Uterus (tissue), 4 donors: ENCODE results near the gene HEXIM1. TPM values are rescaled to one million over a fixed set of nuclear protein-coding genes. Genes with fewer than 3 reads are reported as not detected.
A peak's percentile ranks its signal among the peaks of the same experiment; 100 is the strongest.

Source experiments
- DNase-seq, 2 donors: peaks; one replicate each; pipeline ENCODE4 v3.0.0-alpha.2; 2019 to 2020
- H3K27ac ChIP-seq, 2 donors: fragments of 200-600 bp; sonication (generic); 1 replicate in 1 of 2; 2 replicates in 1 of 2; pipeline ENCODE4 v1.5.1; 2016 to 2018
- H3K27me3 ChIP-seq, 2 donors: fragments of 200-600 bp; sonication (generic); one replicate each; pipeline ENCODE4 v1.5.1; 2018 to 2019; ENCODE audit warnings: control low read depth in 1 of 2
- H3K36me3 ChIP-seq, 2 donors: fragments of 200-600 bp; sonication (generic); one replicate each; pipeline ENCODE4 v1.5.1; 2019; ENCODE audit warnings: control low read depth in 1 of 2
- H3K4me1 ChIP-seq, 2 donors: fragments of 200-600 bp; sonication (generic); one replicate each; pipeline ENCODE4 v1.5.1; 2018 to 2019; ENCODE audit warnings: control low read depth in 1 of 2
- H3K4me3 ChIP-seq, 2 donors: fragments of 200-600 bp; sonication (generic); 1 replicate in 1 of 2; 2 replicates in 1 of 2; pipeline ENCODE4 v1.5.1; 2018 to 2019; ENCODE audit warnings: mild to moderate bottlenecking in 1 of 2
- H3K9me3 ChIP-seq, 2 donors: fragments of 200-600 bp; sonication (generic); one replicate each; pipeline ENCODE4 v1.5.1; 2019; ENCODE audit warnings: control low read depth in 1 of 2
- CTCF ChIP-seq, 4 experiments: fragments of 200-600 bp in 2 of 4; fragments of 450-650 bp in 2 of 4; sonication (generic) in 2 of 4; IDR thresholded peaks; one replicate each; pipeline ENCODE4 v1.5.1; 2016 to 2019; ENCODE audit warnings: antibody characterized with exemption in 4 of 4, mild to moderate bottlenecking in 2 of 4, moderate library complexity in 1 of 4
- POLR2A ChIP-seq, 2 donors: fragments of 450-650 bp; IDR thresholded peaks; one replicate each; pipeline ENCODE4 v1.6.1; 2016; ENCODE audit warnings: antibody characterized with exemption in 2 of 2, mild to moderate bottlenecking in 1 of 2, moderate library complexity in 1 of 2
- intact Hi-C: fragments of 100-400 bp; cut with DNase I; formaldehyde crosslinking; loops from one replicate; pipeline ENCODE4 v1.15.1; 2023; ENCODE audit warnings: low total_unique reads
- total RNA-seq, 4 donors: library from RNA; depleted of rRNA in 3 of 4; stranded (reverse); fragments of >200 nt in 3 of 4; gene quantifications; one replicate each; pipeline versions ENCODE4 v1.1.0 to v1.2.4, GENCODE V29; 2014 to 2023
- donor health status: DM: yes; HTN: yes; CAD: no.

HEXIM1 gene
- total RNA-seq, 4 donors from 2014 or later, result 23.8 to 60.6 (median 26.7) TPM

- H3K27me3 ChIP-seq, result no peaks in the 10 kb centered on the region
- peaks cover 5 to 19% of the 10 kb centered on the region in 2 donors for H3K4me1 ChIP-seq
- H3K27ac ChIP-seq, result peak overlapping the region; percentile 85 to 88
- intact Hi-C loops, result no loop called here
- no peaks in the 10 kb centered on the region for H3K36me3 ChIP-seq
- H3K4me3 ChIP-seq, result peak overlapping the region in 1 of 2 donors; percentile 25
- DNase-seq, result peak; percentile 55 to 71
- no peaks in the 10 kb centered on the region for H3K9me3 ChIP-seq
- TF ChIP-seq POLR2A (IDR thresholded peaks at IDR 0.05), result no peak
- no peak for TF ChIP-seq CTCF (IDR thresholded peaks at IDR 0.05)
Observed at GRCh38 chr17:45170931-45171337, 22.7 kb downstream of the HEXIM1 start.

DNA sequence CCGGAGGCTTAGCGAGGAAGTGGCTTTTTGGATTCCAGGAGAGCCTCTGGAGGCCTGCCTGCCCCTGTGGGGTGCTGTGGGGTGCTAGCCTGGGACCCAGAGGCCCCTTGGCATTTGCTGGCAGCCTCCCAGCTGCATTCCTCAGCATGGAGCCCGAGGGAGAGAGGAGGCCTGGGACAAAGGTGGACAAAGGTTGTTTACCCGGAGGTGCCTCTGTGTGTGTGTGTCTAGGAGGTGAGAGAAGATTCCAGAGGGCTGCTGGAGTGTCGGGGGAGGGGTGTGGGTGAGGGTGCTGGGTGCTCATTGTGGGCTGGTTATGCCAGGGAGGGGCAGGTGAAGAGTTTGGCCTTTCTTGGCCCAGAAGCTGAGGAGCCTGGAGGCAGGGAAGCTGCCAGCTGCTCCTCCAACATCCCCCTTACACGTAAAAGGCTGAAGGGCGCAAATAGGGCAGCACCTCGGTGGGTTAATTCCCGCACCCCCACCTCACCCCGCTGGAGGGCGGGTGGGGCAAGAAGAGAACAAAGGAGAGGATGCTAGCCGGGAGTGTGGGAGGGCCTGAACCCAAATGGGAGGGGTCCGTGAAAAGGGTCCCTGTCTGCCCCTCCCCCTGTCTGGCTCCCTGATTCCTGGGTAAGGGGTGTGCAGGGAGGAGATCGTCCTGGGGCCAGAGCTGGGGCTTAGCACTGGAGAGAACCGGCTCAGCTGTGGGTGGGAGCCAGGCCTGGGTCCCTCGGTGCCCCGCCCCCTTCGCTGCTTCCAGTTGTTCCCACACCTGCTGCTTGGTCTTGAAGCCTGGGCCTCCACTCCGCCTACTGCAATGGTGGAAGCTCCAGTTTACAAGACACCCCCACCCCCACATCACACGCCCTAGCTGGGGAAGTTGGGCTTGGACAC is 23.3 kb downstream of the HEXIM1 start:
- Histone ChIP-seq H3K9me3 (no peaks in the 10 kb centered on the region), H3K4me3 (peak overlapping the region; percentile 25), H3K27ac (peak overlapping the region; percentile 85 to 88), H3K27me3 (no peaks in the 10 kb centered on the region), H3K36me3 (no peaks in the 10 kb centered on the region), H3K4me1 (peaks cover 5 to 19% of the 10 kb centered on the region in 2 donors)
- TF ChIP-seq CTCF (IDR thresholded peaks at IDR 0.05) (no peak), POLR2A (IDR thresholded peaks at IDR 0.05) (no peak)
- intact Hi-C loops, result no loop called here
- DNase-seq, result peak; percentile 39 to 63

GRCh38 chr17:45172232-45172540 is 23.9 kb downstream of the HEXIM1 start:
- peak overlapping the region; percentile 85 to 88 for H3K27ac ChIP-seq
- intact Hi-C loops, result no loop called here
- H3K4me3 ChIP-seq, result peak overlapping the region; percentile 25
- H3K9me3 ChIP-seq, result no peaks in the 10 kb centered on the region
- H3K4me1 ChIP-seq, result peaks cover 5 to 19% of the 10 kb centered on the region in 2 donors
- DNase-seq, result no peak
- H3K36me3 ChIP-seq, result no peaks in the 10 kb centered on the region
- no peak for TF ChIP-seq CTCF (IDR thresholded peaks at IDR 0.05)
- TF ChIP-seq POLR2A (IDR thresholded peaks at IDR 0.05), result no peak
- no peaks in the 10 kb centered on the region for H3K27me3 ChIP-seq

DNA sequence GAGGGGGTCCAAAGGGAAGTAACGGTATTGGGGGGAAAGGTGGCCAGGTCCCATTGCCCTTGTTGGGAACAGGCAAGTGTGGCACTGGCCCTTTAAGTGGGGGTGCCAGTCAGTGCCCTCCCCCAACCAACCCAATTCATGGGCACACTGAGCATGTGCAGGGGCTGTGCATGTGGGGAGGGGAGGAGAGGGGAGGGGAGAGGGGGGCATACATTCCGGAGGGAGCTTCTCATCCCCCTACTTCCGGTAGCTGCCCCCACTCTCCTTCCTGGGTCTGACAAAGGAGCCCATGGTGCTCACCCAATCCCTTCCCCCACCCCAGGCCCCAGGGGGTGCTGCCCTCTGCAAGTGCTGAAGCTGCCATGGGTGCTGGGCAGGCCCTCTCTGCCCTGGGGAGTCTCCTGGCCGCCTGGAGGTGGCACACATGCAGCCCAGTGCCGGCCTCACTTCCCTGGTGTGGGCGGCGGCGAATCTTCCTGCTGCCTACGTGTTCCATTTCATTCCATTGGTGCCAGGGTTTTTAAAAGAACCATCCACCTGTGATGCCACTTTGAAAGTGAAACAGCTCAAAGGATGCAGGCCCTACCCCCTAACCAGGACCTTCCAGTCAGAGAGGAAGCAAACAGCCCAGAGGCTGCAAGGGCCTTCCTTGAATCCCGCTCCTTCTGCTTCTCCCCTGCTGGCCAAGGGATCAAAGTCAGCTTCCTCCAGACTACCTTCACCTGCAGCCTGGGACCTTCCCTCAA is 24.4 kb downstream of the HEXIM1 start:
- no peaks in the 10 kb centered on the region for H3K36me3 ChIP-seq
- H3K9me3 ChIP-seq, result no peaks in the 10 kb centered on the region
- TF ChIP-seq CTCF (IDR thresholded peaks at IDR 0.05) (no peak), POLR2A (IDR thresholded peaks at IDR 0.05) (no peak)
- peaks cover 5 to 19% of the 10 kb centered on the region in 2 donors for H3K4me1 ChIP-seq
- H3K4me3 ChIP-seq, result peak overlapping the region; percentile 25
- intact Hi-C loops, result no loop called here
- peak; percentile 66 to 78 for DNase-seq
- H3K27ac ChIP-seq, result peak overlapping the region; percentile 85 to 88
- H3K27me3 ChIP-seq, result no peaks in the 10 kb centered on the region

DNA sequence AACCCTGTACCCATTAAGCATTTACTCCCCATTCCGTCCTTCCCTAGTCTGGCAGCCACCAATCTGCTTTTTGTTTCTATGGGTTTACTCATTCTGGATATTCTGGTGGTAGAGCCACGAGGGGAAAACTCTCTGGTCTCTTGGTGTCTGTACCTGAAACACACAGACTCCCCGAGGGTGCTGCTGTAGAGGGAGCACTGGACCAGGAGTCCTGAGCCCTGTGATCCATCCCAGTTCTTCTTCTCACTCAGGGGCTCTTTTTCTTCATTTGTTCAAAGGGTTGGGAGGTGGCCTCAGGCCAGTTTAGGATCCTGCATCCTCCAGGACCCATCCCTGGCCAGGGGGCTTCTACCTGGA is 27.5 kb downstream of the HEXIM1 start:
- H3K4me3 ChIP-seq, result no peak overlapping the region
- DNase-seq, result no peak
- H3K27me3 ChIP-seq, result no peaks in the 10 kb centered on the region
- no peaks in the 10 kb centered on the region for H3K36me3 ChIP-seq
- H3K27ac ChIP-seq, result peak overlapping the region; percentile 12 to 75
- intact Hi-C loops, result no loop called here
- peaks cover 5 to 19% of the 10 kb centered on the region in 2 donors for H3K4me1 ChIP-seq
- TF ChIP-seq CTCF (IDR thresholded peaks at IDR 0.05) (no peak), POLR2A (IDR thresholded peaks at IDR 0.05) (no peak)
- H3K9me3 ChIP-seq, result no peaks in the 10 kb centered on the region
